H7 (cell line): ENCODE measurements around the gene LCN2. TPM values are rescaled to one million over a fixed set of nuclear protein-coding genes. Genes with fewer than 3 reads are reported as not detected.
"Not testable (repeated sequence)": the region's sequence is repeated elsewhere in the genome, so short reads cannot be mapped to it uniquely, and the experiment has no call there.

Source experiments
- DNase-seq: peaks from one replicate; pipeline ENCODE4 v3.0.0; 2012
- H3K27me3 ChIP-seq: 2 replicates; pipeline ENCODE4 v1.6.0; 2011; ENCODE audit warnings: mild to moderate bottlenecking, low read length; ENCODE audit not compliant: control insufficient read depth, insufficient read depth
- H3K36me3 ChIP-seq: replicated peaks from 2 replicates; pipeline ENCODE4 v1.5.1; 2011; ENCODE audit warnings: low read length; ENCODE audit not compliant: control insufficient read depth, insufficient read depth
- H3K4me3 ChIP-seq: 2 replicates; pipeline ENCODE4 v1.5.1; 2011; ENCODE audit warnings: low read depth, mild to moderate bottlenecking, control low read depth, low read length, moderate library complexity; ENCODE audit not compliant: insufficient read depth
- total RNA-seq: library from RNA; depleted of rRNA; stranded (reverse); fragments of >200 nt; shearing (Covaris generic); gene quantifications from 2 replicates; pipeline ENCODE4 v1.2.3, GENCODE V29; 2014

Gene LCN2
- total RNA-seq, 1 experiment from 2014 or later = not detected

GRCh38 chr9:128108269-128109049 lies 40.8 kb upstream of the LCN2 start:
- Histone ChIP-seq H3K36me3 (peaks cover 20% of the 10 kb centered on the region), H3K27me3 (no peaks in the 10 kb centered on the region), H3K4me3 (no peak overlapping the region)
- peak; percentile 51 for DNase-seq

- peak; percentile 66 for DNase-seq
- Histone ChIP-seq H3K4me3 (no peak overlapping the region), H3K27me3 (no peaks in the 10 kb centered on the region)
Measured at GRCh38 chr9:128109050-128109709, 40.1 kb upstream of the LCN2 start.

GRCh38 chr9:128111726-128112125 lies 37.5 kb upstream of the LCN2 start:
- H3K36me3 ChIP-seq, DNase-seq, H3K27me3 ChIP-seq, H3K4me3 ChIP-seq: not testable (repeated sequence)

More at GRCh38 chr9:128109050-128109709, 40.1 kb upstream of the LCN2 start:
- peaks cover 17% of the 10 kb centered on the region for H3K36me3 ChIP-seq

- Histone ChIP-seq H3K4me3 (no peak overlapping the region), H3K27me3 (no peaks in the 10 kb centered on the region), H3K36me3 (no peaks in the 10 kb centered on the region)
- peak; percentile 36 for DNase-seq
Measured at GRCh38 chr9:128113526-128114325, 35.5 kb upstream of the LCN2 start.

- peak; percentile 63 for DNase-seq
- Histone ChIP-seq H3K36me3 (no peaks in the 10 kb centered on the region), H3K4me3 (no peak overlapping the region), H3K27me3 (no peaks in the 10 kb centered on the region)
Measured at GRCh38 chr9:128114326-128115186, 34.7 kb upstream of the LCN2 start.

GRCh38 chr9:128115187-128116103 lies 33.8 kb upstream of the LCN2 start:
- Histone ChIP-seq H3K27me3 (no peaks in the 10 kb centered on the region), H3K4me3 (no peak overlapping the region), H3K36me3 (no peaks in the 10 kb centered on the region; the same call in 1 of the 2 replicates)
- peak; percentile 55 for DNase-seq

GRCh38 chr9:128116104-128117083 lies 32.9 kb upstream of the LCN2 start:
- peak; percentile 28 for DNase-seq
- H3K27me3 ChIP-seq = no peaks in the 10 kb centered on the region
- peaks cover 2% of the 10 kb centered on the region for H3K36me3 ChIP-seq
- no peak overlapping the region for H3K4me3 ChIP-seq

- no peaks in the 10 kb centered on the region for H3K27me3 ChIP-seq
- H3K4me3 ChIP-seq = peak overlapping the region; percentile 5
- DNase-seq = peak; percentile 96
- H3K36me3 ChIP-seq = peaks cover 10% of the 10 kb centered on the region
Measured at GRCh38 chr9:128117613-128118471, 31.4 kb upstream of the LCN2 start.

GRCh38 chr9:128118472-128118857 lies 30.8 kb upstream of the LCN2 start:
- Histone ChIP-seq H3K36me3 (peaks cover 11% of the 10 kb centered on the region), H3K4me3 (no peak overlapping the region), H3K27me3 (no peaks in the 10 kb centered on the region)
- no peak for DNase-seq

GRCh38 chr9:128118971-128119665 lies 30.1 kb upstream of the LCN2 start:
- peak; percentile 33 for DNase-seq
- Histone ChIP-seq H3K36me3 (peaks cover 13% of the 10 kb centered on the region), H3K27me3 (no peaks in the 10 kb centered on the region), H3K4me3 (no peak overlapping the region)

- Histone ChIP-seq H3K36me3 (peaks cover 20% of the 10 kb centered on the region), H3K4me3 (no peak overlapping the region), H3K27me3 (no peaks in the 10 kb centered on the region)
- DNase-seq = peak; percentile 27
Measured at GRCh38 chr9:128120061-128120740, 29.1 kb upstream of the LCN2 start.
